ENCODE measurements around the gene SOCS7. TPM values are rescaled to one million over a fixed set of nuclear protein-coding genes. Genes with fewer than 3 reads are reported as not detected.

The SOCS7 gene
- total and polyA plus RNA-seq, 10 of the 15 experiments (the other 5 are each of a cell fraction or from before 2014, with no cell fraction given): 0.68 to 12.8 (median 7.3) TPM

GRCh38 chr17:38444151-38444550 is 92.5 kb downstream of the SOCS7 start:
- no TSS peak for BruUV-seq (replicated peaks)
- H3K79me2 ChIP-seq (ENCODE audit: control insufficient read depth, insufficient read depth, low read length): no peaks in the 10 kb centered on the region
- TF ChIP-seq JUNB (IDR thresholded peaks at IDR 0.05) (no peak), SMARCA5 (IDR thresholded peaks at IDR 0.05) (no peak), ZBTB4 (CRISPR knock-in tag; IDR thresholded peaks at IDR 0.05) (no peak), SKIL (IDR thresholded peaks at IDR 0.05; ENCODE audit: low read depth, poor library complexity, severe bottlenecking) (no peak), USF1 (IDR thresholded peaks at IDR 0.05; ENCODE audit: borderline replicate concordance, extremely low read length, insufficient read depth, low read depth, low read length) (peak; percentile 29), POU2F2 (IDR thresholded peaks at IDR 0.05; ENCODE audit: borderline replicate concordance, low read depth, low read length) (peak; percentile 38; the same call in 1 of the 3 replicates), BHLHE40 (IDR thresholded peaks at IDR 0.05; ENCODE audit: borderline replicate concordance in 1 of 2, low read depth in 2 of 2, low read length in 1 of 2) (peak in 1 of 2 experiments; percentile 36; a peak in 1 of 4 replicates), GATAD2B (conservative IDR thresholded peaks at IDR 0.05; ENCODE audit: low read depth) (peak; percentile 37; the same call in 1 of the 2 replicates), IKZF1 (conservative IDR thresholded peaks at IDR 0.05) (no peak), CTCF (IDR thresholded peaks at IDR 0.05 in 2 of 3, conservative IDR thresholded peaks at IDR 0.05 in 1 of 3; ENCODE audit: control insufficient read depth in 2 of 3, extremely low read depth in 1 of 3, insufficient read depth in 1 of 3, low read depth in 3 of 3, low read length in 3 of 3) (peak; percentile 85 to 93 (median 89)), STAT3 (IDR thresholded peaks at IDR 0.05; ENCODE audit: low read depth, low read length) (no peak), HCFC1 (IDR thresholded peaks at IDR 0.05; ENCODE audit: low read length) (no peak), LARP7 (IDR thresholded peaks at IDR 0.05) (0 out of 2 replicates have a peak, but pooled peaks have one; percentile 25), BMI1 (IDR thresholded peaks at IDR 0.05; ENCODE audit: borderline replicate concordance) (peak; percentile 73)

More at GRCh38 chr17:38444151-38444550, 92.5 kb downstream of the SOCS7 start:
- H3K4me2 ChIP-seq (ENCODE audit: control insufficient read depth, insufficient read depth): peak overlapping the region; percentile 21
- DNase-seq (ENCODE audit: low read depth, low spot score) (no peak), FAIRE-seq (no peak), ATAC-seq (peak; percentile 94)
- ChIA-PET SMC1A (ENCODE audit: uncharacterized antibody, unreplicated experiment) (interaction anchor here (1.1 to 1.7 kb wide), 2 partner anchors 20 to 41 kb away, joined by 3 to 4 read pairs; no protein-coding TSS in a partner anchor), POLR2A (interaction anchor here (0.7 kb wide), 1 partner anchor 36 kb away, joined by 3 read pairs; no protein-coding TSS in a partner anchor), CTCF (interaction anchor here (0.6 to 2.1 kb wide), 8 partner anchors 13 to 293 kb away, joined by 3 to 6 read pairs (median 4); no protein-coding TSS in a partner anchor), RAD21 (ENCODE audit: unreplicated experiment) (no interaction called here)
- no peak overlapping the region for H3K27ac ChIP-seq (ENCODE audit: control insufficient read depth, insufficient read depth)
- no peak overlapping the region for H3K9ac ChIP-seq (ENCODE audit: control insufficient read depth, insufficient read depth, low read length)
- peaks cover 5% of the 10 kb centered on the region; the same call in 1 of the 2 replicates for H3K4me1 ChIP-seq (ENCODE audit: control insufficient read depth, insufficient read depth, low read length)
- no peak overlapping the region for H2AFZ ChIP-seq (ENCODE audit: control insufficient read depth, low read depth, low read length)
- H3K9me3 ChIP-seq (replicated peaks; ENCODE audit: control insufficient read depth, insufficient read depth, low read length): no peaks in the 10 kb centered on the region
- intact Hi-C loops (cut with micrococcal nuclease; ENCODE audit: unreplicated experiment) (loop anchor here (1.0 to 2.0 kb wide), 3 partner anchors 41 to 223 kb away; no protein-coding TSS in a partner anchor), in situ Hi-C loops (cut with MboI) (loop anchor here (5.0 kb wide), 1 partner anchor 48 kb away; no protein-coding TSS in a partner anchor)
- no peaks in the 10 kb centered on the region for H3K36me3 ChIP-seq (ENCODE audit: control insufficient read depth in 2 of 2, insufficient read depth in 2 of 2, low read length in 1 of 2)
- H3K4me3 ChIP-seq: no peak overlapping the region
- no peaks in the 10 kb centered on the region for H3K27me3 ChIP-seq (replicated peaks in 1 of 2; ENCODE audit: control insufficient read depth in 2 of 2, insufficient read depth in 2 of 2, low read length in 1 of 2)
- WGBS (ENCODE audit: insufficient coverage, insufficient replicate concordance, low lambda C conversion rate, missing lambda C conversion rate): 11% methylated on average over 14 of the region's 14 CpGs
- H4K20me1 ChIP-seq (ENCODE audit: control insufficient read depth, insufficient read depth): no peaks in the 10 kb centered on the region

Data from GM12878 (cell line).